HepG2 (cell line): ENCODE data around the gene EEF1AKMT3. TPM values are rescaled to one million over a fixed set of nuclear protein-coding genes. Genes with fewer than 3 reads are reported as not detected.
A peak's percentile ranks its signal among the peaks of the same experiment; 100 is the strongest.

ENCODE experiments used
- AGO1 ChIP-seq: fragments of 200-400 bp; formaldehyde crosslinking; IDR thresholded peaks from 2 replicates; pipeline ENCODE4 v1.6.1; 2017; ENCODE audit warnings: mild to moderate bottlenecking, low read depth, low read length, moderate library complexity; ENCODE audit not compliant: poor library complexity, severe bottlenecking
- ARNTL ChIP-seq: sonication (generic); formaldehyde crosslinking; IDR thresholded peaks from 2 replicates; pipeline ENCODE4 v1.4.0; 2020; ENCODE audit warnings: mild to moderate bottlenecking, missing genetic modification reagents
- DRAP1 ChIP-seq: IDR thresholded peaks from 2 replicates; pipeline ENCODE4 v1.6.1; 2016; ENCODE audit warnings: missing genetic modification reagents, missing compliant biosample characterization
- FOXO1 ChIP-seq: sonication (generic); formaldehyde crosslinking; IDR thresholded peaks from 2 replicates; pipeline ENCODE4 v1.4.0; 2020; ENCODE audit warnings: missing genetic modification reagents
- HOXD1 ChIP-seq: sonication (generic); formaldehyde crosslinking; IDR thresholded peaks from 2 replicates; pipeline ENCODE4 v1.5.0; 2020; ENCODE audit warnings: missing genetic modification reagents
- MAZ ChIP-seq, 2 experiments: sonication (generic) in 1 of 2; formaldehyde crosslinking in 1 of 2; IDR thresholded peaks; 2 replicates each; pipeline versions ENCODE4 v1.5.0 to v1.6.1; 2012 to 2020; ENCODE audit warnings: low read depth in 2 of 2, mild to moderate bottlenecking in 2 of 2, borderline replicate concordance in 1 of 2, improper control_type of control experiment in 1 of 2, low read length in 1 of 2, missing genetic modification reagents in 1 of 2, moderate library complexity in 1 of 2
- NR2F6 ChIP-seq, 2 experiments: IDR thresholded peaks; 2 replicates each; pipeline ENCODE4 v1.6.1; 2016; ENCODE audit warnings: antibody characterized with exemption in 1 of 2, mild to moderate bottlenecking in 1 of 2
- SIN3A ChIP-seq: IDR thresholded peaks from 2 replicates; pipeline ENCODE4 v1.6.1; 2011; ENCODE audit warnings: low read depth, mild to moderate bottlenecking, control low read depth, low read length, borderline replicate concordance
- SKIL ChIP-seq: sonication (generic); formaldehyde crosslinking; IDR thresholded peaks from 2 replicates; pipeline ENCODE4 v1.8.0; 2022; ENCODE audit warnings: missing genetic modification reagents, mild to moderate bottlenecking, moderate library complexity, borderline replicate concordance
- YEATS4 ChIP-seq: sonication (generic); formaldehyde crosslinking; IDR thresholded peaks from 2 replicates; pipeline ENCODE4 v1.4.0; 2020; ENCODE audit warnings: missing genetic modification reagents, borderline replicate concordance
- ZNF160 ChIP-seq: sonication (generic); formaldehyde crosslinking; IDR thresholded peaks from 2 replicates; pipeline ENCODE4 v1.8.0; 2022; ENCODE audit warnings: mild to moderate bottlenecking, inconsistent platforms, missing genetic modification reagents
- ZNF614 ChIP-seq: IDR thresholded peaks from 2 replicates; pipeline ENCODE4 v1.6.1; 2018; ENCODE audit warnings: missing biosample characterization, missing genetic modification reagents, inconsistent platforms, borderline replicate concordance
- ZNF766 ChIP-seq: sonication (generic); formaldehyde crosslinking; IDR thresholded peaks from 2 replicates; pipeline ENCODE4 v1.5.0; 2020; ENCODE audit warnings: missing genetic modification reagents, borderline replicate concordance
- ZNF788 ChIP-seq: sonication (generic); formaldehyde crosslinking; IDR thresholded peaks from 2 replicates; pipeline ENCODE4 v1.5.0; 2020; ENCODE audit warnings: mild to moderate bottlenecking, missing genetic modification reagents, borderline replicate concordance
- polyA plus RNA-seq, 8 experiments: library from polyadenylated mRNA; depleted of rRNA in 3 of 8; stranded (reverse) in 7 of 8; unstranded in 1 of 8; fragments of >200 nt; fragmentation: Illumina TruSeq in 4 of 8; extraction: Trizol in 4 of 8; gene quantifications; 2 replicates each; pipeline versions ENCODE4 v1.2.1 to v1.2.3, GENCODE V29; 2011 to 2016; ENCODE audit warnings: low read depth in 4 of 8, missing spikeins in 1 of 8, mixed read lengths in 1 of 8; ENCODE audit not compliant: insufficient read depth in 1 of 8
- total RNA-seq, 5 experiments: library from RNA; depleted of rRNA; stranded (reverse); fragments of >200 nt; fragmentation: Illumina TruSeq; extraction: Trizol; gene quantifications; 2 replicates each; pipeline ENCODE4 v1.2.3, GENCODE V29; 2016; ENCODE audit warnings: low read depth in 1 of 5
- TF ChIP-seq, protein P1 (sequence below): sonication (generic); formaldehyde crosslinking; IDR thresholded peaks from 2 replicates; pipeline ENCODE4 v1.4.0; 2020; ENCODE audit warnings: mild to moderate bottlenecking, low read depth, missing genetic modification reagents
- TF ChIP-seq, protein P2 (sequence below): sonication (generic); formaldehyde crosslinking; IDR thresholded peaks from 2 replicates; pipeline ENCODE4 v1.4.0; 2020; ENCODE audit warnings: missing genetic modification reagents
- TF ChIP-seq, protein P3 (sequence below): sonication (generic); formaldehyde crosslinking; IDR thresholded peaks from 2 replicates; pipeline ENCODE4 v1.4.0; 2020; ENCODE audit warnings: missing genetic modification reagents

Gene EEF1AKMT3
- total and polyA plus RNA-seq, 2 of the 13 experiments (the other 11 are each of a cell fraction or from before 2014, with no cell fraction given), result 4.7 to 11.4 TPM

DNA sequence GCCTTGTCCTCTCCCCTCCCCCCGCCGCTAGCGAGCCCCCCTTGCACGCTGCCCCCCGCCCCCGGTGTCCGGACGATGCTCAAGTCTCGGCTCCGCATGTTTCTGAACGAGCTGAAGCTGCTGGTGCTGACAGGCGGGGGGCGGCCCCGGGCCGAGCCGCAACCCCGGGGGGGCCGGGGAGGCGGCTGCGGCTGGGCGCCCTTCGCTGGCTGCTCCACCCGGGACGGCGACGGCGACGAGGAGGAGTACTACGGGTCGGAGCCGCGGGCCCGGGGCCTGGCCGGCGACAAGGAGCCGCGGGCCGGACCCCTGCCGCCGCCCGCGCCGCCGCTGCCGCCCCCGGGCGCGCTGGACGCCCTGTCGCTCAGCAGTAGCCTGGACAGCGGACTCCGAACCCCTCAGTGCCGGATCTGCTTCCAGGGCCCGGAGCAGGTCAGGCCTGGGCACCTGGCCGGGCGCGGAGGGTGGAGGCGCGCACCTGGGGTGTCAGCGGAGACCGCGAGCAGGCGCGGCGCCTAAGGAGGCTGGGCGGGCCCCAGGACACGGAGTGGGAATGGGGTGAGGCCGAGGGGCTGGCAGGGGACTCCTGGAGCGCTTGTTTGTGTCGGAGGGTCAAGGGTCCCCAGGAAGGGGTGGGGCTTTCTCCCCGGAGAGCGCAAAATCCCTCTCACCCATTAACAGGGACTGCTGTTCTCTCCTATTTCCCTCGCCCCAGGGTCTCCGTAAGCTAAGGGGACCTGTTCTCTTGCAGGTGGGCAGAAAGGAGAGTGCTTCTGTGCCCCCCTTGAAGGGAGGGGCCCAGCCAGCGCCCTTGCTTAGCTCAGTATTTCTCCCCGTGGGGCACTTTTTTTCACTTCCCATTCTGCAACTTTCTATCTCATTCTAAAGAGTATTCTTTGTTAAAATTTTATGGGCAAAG lies 16.7 kb upstream of the EEF1AKMT3 start (continued):
- TF ChIP-seq, protein P1, sequence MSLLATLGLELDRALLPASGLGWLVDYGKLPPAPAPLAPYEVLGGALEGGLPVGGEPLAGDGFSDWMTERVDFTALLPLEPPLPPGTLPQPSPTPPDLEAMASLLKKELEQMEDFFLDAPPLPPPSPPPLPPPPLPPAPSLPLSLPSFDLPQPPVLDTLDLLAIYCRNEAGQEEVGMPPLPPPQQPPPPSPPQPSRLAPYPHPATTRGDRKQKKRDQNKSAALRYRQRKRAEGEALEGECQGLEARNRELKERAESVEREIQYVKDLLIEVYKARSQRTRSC, result no peak
- TF ChIP-seq SIN3A (0 out of 2 replicates have a peak, but pooled peaks have one; percentile 33), HOXD1 (CRISPR knock-in tag) (no peak), ZNF614 (CRISPR knock-in tag) (0 out of 2 replicates have a peak, but pooled peaks have one; percentile 19), YEATS4 (CRISPR knock-in tag) (peak; percentile 57), ARNTL (peak; percentile 41; the same call in 1 of the 2 replicates), AGO1 (no peak), ZNF160 (CRISPR knock-in tag) (0 out of 2 replicates have a peak, but pooled peaks have one; percentile 28), NR2F6 (IDR thresholded peaks at IDR 0.05) (peak; percentile 74), NR2F6 (CRISPR knock-in tag; IDR thresholded peaks at IDR 0.05) (peak; percentile 83), ZNF788 (CRISPR knock-in tag) (peak; percentile 23; the same call in 1 of the 2 replicates), SKIL (CRISPR knock-in tag) (no peak), DRAP1 (CRISPR knock-in tag) (peak; percentile 63), MAZ (IDR thresholded peaks at IDR 0.05; ENCODE audit: borderline replicate concordance, low read depth, low read length) (no peak), MAZ (CRISPR knock-in tag; IDR thresholded peaks at IDR 0.05; ENCODE audit: low read depth) (peak; percentile 72), FOXO1 (0 out of 2 replicates have a peak, but pooled peaks have one; percentile 32), ZNF766 (CRISPR knock-in tag) (0 out of 2 replicates have a peak, but pooled peaks have one; percentile 43)
- TF ChIP-seq, protein P2, sequence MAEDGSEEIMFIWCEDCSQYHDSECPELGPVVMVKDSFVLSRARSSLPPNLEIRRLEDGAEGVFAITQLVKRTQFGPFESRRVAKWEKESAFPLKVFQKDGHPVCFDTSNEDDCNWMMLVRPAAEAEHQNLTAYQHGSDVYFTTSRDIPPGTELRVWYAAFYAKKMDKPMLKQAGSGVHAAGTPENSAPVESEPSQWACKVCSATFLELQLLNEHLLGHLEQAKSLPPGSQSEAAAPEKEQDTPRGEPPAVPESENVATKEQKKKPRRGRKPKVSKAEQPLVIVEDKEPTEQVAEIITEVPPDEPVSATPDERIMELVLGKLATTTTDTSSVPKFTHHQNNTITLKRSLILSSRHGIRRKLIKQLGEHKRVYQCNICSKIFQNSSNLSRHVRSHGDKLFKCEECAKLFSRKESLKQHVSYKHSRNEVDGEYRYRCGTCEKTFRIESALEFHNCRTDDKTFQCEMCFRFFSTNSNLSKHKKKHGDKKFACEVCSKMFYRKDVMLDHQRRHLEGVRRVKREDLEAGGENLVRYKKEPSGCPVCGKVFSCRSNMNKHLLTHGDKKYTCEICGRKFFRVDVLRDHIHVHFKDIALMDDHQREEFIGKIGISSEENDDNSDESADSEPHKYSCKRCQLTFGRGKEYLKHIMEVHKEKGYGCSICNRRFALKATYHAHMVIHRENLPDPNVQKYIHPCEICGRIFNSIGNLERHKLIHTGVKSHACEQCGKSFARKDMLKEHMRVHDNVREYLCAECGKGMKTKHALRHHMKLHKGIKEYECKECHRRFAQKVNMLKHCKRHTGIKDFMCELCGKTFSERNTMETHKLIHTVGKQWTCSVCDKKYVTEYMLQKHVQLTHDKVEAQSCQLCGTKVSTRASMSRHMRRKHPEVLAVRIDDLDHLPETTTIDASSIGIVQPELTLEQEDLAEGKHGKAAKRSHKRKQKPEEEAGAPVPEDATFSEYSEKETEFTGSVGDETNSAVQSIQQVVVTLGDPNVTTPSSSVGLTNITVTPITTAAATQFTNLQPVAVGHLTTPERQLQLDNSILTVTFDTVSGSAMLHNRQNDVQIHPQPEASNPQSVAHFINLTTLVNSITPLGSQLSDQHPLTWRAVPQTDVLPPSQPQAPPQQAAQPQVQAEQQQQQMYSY (CRISPR knock-in tag), result 0 out of 2 replicates have a peak, but pooled peaks have one; percentile 42
- TF ChIP-seq, protein P3, sequence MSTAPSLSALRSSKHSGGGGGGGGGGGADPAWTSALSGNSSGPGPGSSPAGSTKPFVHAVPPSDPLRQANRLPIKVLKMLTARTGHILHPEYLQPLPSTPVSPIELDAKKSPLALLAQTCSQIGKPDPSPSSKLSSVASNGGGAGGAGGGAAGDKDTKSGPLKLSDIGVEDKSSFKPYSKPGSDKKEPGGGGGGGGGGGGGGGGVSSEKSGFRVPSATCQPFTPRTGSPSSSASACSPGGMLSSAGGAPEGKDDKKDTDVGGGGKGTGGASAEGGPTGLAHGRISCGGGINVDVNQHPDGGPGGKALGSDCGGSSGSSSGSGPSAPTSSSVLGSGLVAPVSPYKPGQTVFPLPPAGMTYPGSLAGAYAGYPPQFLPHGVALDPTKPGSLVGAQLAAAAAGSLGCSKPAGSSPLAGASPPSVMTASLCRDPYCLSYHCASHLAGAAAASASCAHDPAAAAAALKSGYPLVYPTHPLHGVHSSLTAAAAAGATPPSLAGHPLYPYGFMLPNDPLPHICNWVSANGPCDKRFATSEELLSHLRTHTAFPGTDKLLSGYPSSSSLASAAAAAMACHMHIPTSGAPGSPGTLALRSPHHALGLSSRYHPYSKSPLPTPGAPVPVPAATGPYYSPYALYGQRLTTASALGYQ (CRISPR knock-in tag), result peak; percentile 54; the same call in 1 of the 2 replicates
